ENCODE data around the gene TMEM131L. TPM values are rescaled to one million over a fixed set of nuclear protein-coding genes. Genes with fewer than 3 reads are reported as not detected.

Gene TMEM131L
- total RNA-seq, 1 donor from 2014 or later: 14.1 TPM

DNA sequence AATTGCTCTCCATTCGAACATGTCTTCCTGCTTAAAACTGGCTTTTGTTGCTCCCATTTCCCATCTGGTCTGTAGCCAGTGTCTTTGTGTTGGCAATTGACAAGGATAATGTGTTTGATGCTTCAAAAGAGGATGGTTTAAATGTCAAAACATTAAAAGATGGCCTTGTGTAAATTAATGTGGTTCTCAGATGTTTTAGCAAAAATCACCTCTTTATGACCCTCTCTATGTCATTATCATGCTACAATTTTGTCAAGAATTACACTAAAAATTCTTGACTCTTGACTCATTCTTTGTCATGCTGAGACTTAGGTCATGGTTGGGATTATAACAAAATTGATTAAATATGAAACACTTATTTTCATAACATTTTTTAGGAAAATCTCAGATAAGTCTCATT, 47.4 kb downstream of the TMEM131L start:
- Histone ChIP-seq H3K27me3 (no peaks in the 10 kb centered on the region), H3K4me3 (no peak overlapping the region), H3K4me1 (peaks cover 6% of the 10 kb centered on the region), H3K36me3 (no peaks in the 10 kb centered on the region), H3K27ac (no peak overlapping the region), H3K9me3 (no peaks in the 10 kb centered on the region)
- intact Hi-C loops (cut with DNase I): no loop called here
- TF ChIP-seq, protein P1, sequence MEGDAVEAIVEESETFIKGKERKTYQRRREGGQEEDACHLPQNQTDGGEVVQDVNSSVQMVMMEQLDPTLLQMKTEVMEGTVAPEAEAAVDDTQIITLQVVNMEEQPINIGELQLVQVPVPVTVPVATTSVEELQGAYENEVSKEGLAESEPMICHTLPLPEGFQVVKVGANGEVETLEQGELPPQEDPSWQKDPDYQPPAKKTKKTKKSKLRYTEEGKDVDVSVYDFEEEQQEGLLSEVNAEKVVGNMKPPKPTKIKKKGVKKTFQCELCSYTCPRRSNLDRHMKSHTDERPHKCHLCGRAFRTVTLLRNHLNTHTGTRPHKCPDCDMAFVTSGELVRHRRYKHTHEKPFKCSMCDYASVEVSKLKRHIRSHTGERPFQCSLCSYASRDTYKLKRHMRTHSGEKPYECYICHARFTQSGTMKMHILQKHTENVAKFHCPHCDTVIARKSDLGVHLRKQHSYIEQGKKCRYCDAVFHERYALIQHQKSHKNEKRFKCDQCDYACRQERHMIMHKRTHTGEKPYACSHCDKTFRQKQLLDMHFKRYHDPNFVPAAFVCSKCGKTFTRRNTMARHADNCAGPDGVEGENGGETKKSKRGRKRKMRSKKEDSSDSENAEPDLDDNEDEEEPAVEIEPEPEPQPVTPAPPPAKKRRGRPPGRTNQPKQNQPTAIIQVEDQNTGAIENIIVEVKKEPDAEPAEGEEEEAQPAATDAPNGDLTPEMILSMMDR (IDR thresholded peaks at IDR 0.05): no peak
- ATAC-seq: no peak
- no peak for DNase-seq

DNA sequence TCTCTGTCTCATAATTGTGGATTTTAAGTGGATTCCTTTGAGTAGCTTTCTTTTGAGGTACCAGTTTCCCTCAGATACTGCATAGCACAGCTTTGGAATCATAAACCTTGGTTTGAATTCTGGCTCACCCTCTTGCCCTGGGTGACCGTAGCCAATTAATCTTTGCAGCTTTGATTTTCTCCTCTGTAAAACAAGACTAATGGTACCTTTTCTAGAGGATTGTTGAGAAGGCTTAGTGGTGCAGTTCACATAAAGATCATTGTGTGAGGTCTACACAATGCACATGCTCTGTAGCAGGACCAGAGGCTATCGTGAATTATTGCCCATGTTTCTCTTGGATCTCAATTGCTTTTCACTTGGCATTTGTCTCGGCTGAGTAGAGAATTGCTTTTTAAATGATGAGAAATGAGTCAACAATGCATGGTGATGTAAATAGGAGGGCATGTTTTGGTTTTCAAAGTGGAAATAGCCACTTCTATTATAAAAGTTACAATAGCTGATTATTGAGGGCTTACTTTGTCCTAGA, 47.9 kb downstream of the TMEM131L start:
- no peak for ATAC-seq
- Histone ChIP-seq H3K4me3 (no peak overlapping the region), H3K27me3 (no peaks in the 10 kb centered on the region), H3K36me3 (no peaks in the 10 kb centered on the region), H3K9me3 (no peaks in the 10 kb centered on the region), H3K4me1 (peaks cover 7% of the 10 kb centered on the region), H3K27ac (no peak overlapping the region)
- no peak for DNase-seq
- intact Hi-C loops (cut with DNase I): no loop called here
- TF ChIP-seq, protein P1 (IDR thresholded peaks at IDR 0.05): no peak

DNA sequence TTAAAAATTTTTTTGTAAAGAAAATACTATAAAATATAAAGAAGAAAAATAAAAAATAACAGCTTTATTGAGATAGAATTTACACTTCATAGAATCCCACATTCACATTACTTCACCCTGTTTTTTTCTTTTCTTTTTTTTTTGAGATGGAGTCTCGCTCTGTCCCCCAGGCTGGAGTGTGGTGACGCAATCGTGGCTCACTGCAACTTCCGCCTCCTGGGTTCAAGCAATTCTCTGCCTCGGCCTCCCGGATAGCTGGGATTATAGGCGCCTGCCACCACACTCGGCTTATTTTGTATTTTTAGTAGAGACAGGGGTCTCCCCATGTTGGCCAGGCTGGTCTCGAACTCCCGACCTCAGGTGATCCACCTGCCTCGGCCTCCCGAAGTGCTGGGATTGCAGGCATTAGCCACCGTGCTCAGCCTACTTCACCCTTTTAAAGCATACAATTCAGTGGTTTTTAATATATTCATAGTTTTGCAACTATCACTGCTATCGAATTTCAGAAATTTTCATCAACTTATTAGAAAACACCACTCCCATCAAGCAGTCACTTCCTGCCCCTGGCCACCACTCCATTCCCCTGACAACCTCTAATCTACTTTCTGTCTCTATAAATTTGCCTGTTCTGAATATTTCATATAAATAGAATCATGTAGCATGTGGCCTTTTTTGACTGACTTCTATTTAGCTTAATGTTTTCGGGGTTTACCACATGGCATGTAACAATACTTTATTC, 48.7 kb downstream of the TMEM131L start:
- Histone ChIP-seq H3K27me3 (no peaks in the 10 kb centered on the region), H3K4me1 (peaks cover 13% of the 10 kb centered on the region), H3K27ac (no peak overlapping the region), H3K9me3 (no peaks in the 10 kb centered on the region), H3K4me3 (no peak overlapping the region), H3K36me3 (no peaks in the 10 kb centered on the region)
- TF ChIP-seq, protein P1 (IDR thresholded peaks at IDR 0.05): no peak
- ATAC-seq (no peak), DNase-seq (no peak)
- intact Hi-C loops (cut with DNase I): no loop called here

DNA sequence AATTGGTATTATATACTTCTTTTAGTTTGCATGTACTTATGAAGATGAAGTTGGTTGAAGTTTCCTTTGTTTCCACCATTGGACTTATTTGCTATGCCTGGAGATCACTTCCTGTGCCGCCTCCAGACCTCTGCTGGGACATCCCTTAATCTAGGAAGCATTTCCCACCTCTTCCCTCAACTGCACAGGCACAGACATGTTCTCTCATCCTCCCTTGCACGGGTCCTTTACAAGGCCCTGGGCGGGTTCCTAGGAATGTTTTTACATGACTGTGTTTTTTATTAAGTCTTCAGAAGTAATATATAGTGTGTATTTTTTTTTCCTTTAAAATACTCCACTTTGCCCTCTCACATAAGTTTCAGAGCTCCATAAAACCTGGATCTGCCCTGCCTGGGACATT, 51.0 kb downstream of the TMEM131L start:
- ATAC-seq (no peak), DNase-seq (no peak)
- Histone ChIP-seq H3K36me3 (no peaks in the 10 kb centered on the region), H3K4me1 (peaks cover 13% of the 10 kb centered on the region), H3K27me3 (no peaks in the 10 kb centered on the region), H3K9me3 (no peaks in the 10 kb centered on the region), H3K4me3 (no peak overlapping the region), H3K27ac (no peak overlapping the region)
- TF ChIP-seq, protein P1 (IDR thresholded peaks at IDR 0.05): no peak
- intact Hi-C loops (cut with DNase I): no loop called here

DNA sequence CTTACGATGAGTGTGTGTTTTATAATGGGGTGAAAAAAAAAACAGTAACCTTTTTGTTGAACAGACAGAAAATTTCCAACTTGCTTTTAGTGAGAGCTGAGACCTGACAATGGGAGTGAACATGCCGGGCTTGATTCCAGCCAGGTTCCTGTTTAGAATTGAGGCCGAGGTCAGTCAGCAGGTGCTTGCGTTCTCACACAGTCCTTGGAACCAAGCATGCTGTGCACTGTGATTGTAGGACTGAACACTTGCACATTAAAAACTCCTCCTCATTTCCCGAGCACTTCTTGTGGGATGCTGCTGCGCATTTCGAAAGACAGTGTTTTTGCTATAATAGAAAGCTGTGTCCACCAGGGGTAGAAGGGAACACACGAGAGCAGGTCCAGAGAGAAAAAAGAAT, 51.8 kb downstream of the TMEM131L start:
- no peaks in the 10 kb centered on the region for H3K36me3 ChIP-seq
- DNase-seq (no peak), ATAC-seq (no peak)
- TF ChIP-seq, protein P1 (IDR thresholded peaks at IDR 0.05): no peak
- no peaks in the 10 kb centered on the region for H3K9me3 ChIP-seq
- peaks cover 14% of the 10 kb centered on the region for H3K4me1 ChIP-seq
- intact Hi-C loops (cut with DNase I): no loop called here
- H3K4me3 ChIP-seq: no peak overlapping the region
- peak overlapping the region; percentile 48 for H3K27ac ChIP-seq
- H3K27me3 ChIP-seq: no peaks in the 10 kb centered on the region
